K562 (cell line): Measurements from ENCODE around the gene ULBP2.
"Not testable (repeated sequence)": the region's sequence is repeated elsewhere in the genome, so short reads cannot be mapped to it uniquely, and the experiment has no call there.

ENCODE experiments used
- CTCF ChIP-seq, 3 experiments: IDR thresholded peaks in 2 of 3; conservative IDR thresholded peaks in 1 of 3; 2 replicates each; pipeline ENCODE4 v1.5.1; 2011 to 2012; ENCODE audit warnings: low read length in 3 of 3, mild to moderate bottlenecking in 3 of 3, control low read depth in 2 of 3, improper control_type of control experiment in 1 of 3, inconsistent platforms in 1 of 3, low read depth in 1 of 3, mixed read lengths in 1 of 3, moderate library complexity in 1 of 3; ENCODE audit not compliant: insufficient read depth in 2 of 3
- NFXL1 ChIP-seq: fragments of 450-650 bp; formaldehyde crosslinking; IDR thresholded peaks from 2 replicates; pipeline ENCODE4 v1.4.0; 2021; ENCODE audit warnings: mild to moderate bottlenecking
- NR1H2 ChIP-seq: sonication (generic); formaldehyde crosslinking; IDR thresholded peaks from 2 replicates; pipeline ENCODE4 v1.4.0; 2020; ENCODE audit warnings: mild to moderate bottlenecking, missing genetic modification reagents
- POLR2AphosphoS5 ChIP-seq: IDR thresholded peaks from 2 replicates; pipeline ENCODE4 v1.6.1; 2011; ENCODE audit warnings: mild to moderate bottlenecking, low read depth, low read length, moderate library complexity; ENCODE audit not compliant: control insufficient read depth, insufficient read depth
- REST ChIP-seq, 2 experiments: fragments of 450-650 bp; formaldehyde crosslinking in 1 of 2; IDR thresholded peaks; 2 replicates each; pipeline versions ENCODE4 v1.4.0 to v1.6.1; 2014 to 2020; ENCODE audit warnings: mild to moderate bottlenecking in 2 of 2, borderline replicate concordance in 1 of 2, low read depth in 1 of 2
- RHOXF2B ChIP-seq: fragments of 250-450 bp; sonication (Bioruptor Pico); conservative IDR thresholded peaks from 2 replicates; pipeline ENCODE4 v1.5.1; 2021
- ZNF274 ChIP-seq: IDR thresholded peaks from 2 replicates; pipeline ENCODE4 v1.6.1; 2011; ENCODE audit warnings: low read depth, mild to moderate bottlenecking, low read length, moderate library complexity, borderline replicate concordance
- ZNF551 ChIP-seq: fragments of 250-450 bp; sonication (Bioruptor Pico); IDR thresholded peaks from 2 replicates; pipeline ENCODE4 v1.5.0; 2021; ENCODE audit warnings: mild to moderate bottlenecking, moderate library complexity
- ZNF644 ChIP-seq: fragments of 200-800 bp; sonication (Bioruptor generic); IDR thresholded peaks from 2 replicates; pipeline ENCODE4 v1.6.1; 2016; ENCODE audit warnings: low read depth, missing genetic modification characterization, missing compliant biosample characterization
- TF ChIP-seq, protein P1 (sequence below): fragments of 250-450 bp; sonication (Bioruptor Pico); IDR thresholded peaks from 2 replicates; pipeline ENCODE4 v1.4.0; 2020; ENCODE audit warnings: mild to moderate bottlenecking

DNA sequence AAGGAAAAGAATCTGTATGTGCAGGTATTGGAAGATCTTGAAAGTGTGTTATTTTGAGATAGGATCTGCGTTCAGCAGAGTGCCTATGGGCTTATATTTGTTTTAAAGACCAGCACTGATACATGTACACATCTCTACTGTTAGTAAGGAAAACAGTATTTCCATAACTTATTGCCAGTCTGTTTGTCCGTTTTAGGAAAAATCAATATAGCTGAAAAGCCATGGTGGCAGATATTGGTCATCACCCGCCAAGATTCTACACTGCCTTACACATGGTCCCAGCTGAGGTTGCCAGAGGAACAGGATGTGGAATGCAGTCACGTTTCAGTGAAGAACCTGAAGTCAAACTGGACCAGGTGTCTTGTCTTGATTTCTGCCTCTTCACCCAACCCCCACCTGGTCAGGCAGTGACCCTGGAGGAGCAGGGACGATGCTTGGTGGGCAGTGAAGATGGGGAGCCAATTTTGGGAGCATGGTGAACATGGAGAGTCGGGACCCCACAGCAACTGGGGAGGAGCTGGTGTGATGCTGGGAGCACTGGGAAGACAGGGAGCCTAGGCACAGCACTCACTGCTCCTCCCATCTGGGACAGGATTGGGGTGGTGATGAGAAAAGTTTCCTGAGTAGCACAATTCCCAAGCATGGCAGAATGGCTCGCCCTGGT, 14.0 kb downstream of the ULBP2 start:
- not testable (repeated sequence) for TF ChIP-seq RHOXF2B (CRISPR knock-in tag); REST (IDR thresholded peaks at IDR 0.05; ENCODE audit: borderline replicate concordance); REST (CRISPR knock-in tag; IDR thresholded peaks at IDR 0.05; ENCODE audit: low read depth); CTCF (IDR thresholded peaks at IDR 0.05 in 2 of 3, conservative IDR thresholded peaks at IDR 0.05 in 1 of 3; ENCODE audit: insufficient read depth in 2 of 3, low read depth in 1 of 3, low read length in 3 of 3); NR1H2 (CRISPR knock-in tag); ZNF551; ZNF644; ZNF274; NFXL1; POLR2AphosphoS5
- TF ChIP-seq, protein P1, sequence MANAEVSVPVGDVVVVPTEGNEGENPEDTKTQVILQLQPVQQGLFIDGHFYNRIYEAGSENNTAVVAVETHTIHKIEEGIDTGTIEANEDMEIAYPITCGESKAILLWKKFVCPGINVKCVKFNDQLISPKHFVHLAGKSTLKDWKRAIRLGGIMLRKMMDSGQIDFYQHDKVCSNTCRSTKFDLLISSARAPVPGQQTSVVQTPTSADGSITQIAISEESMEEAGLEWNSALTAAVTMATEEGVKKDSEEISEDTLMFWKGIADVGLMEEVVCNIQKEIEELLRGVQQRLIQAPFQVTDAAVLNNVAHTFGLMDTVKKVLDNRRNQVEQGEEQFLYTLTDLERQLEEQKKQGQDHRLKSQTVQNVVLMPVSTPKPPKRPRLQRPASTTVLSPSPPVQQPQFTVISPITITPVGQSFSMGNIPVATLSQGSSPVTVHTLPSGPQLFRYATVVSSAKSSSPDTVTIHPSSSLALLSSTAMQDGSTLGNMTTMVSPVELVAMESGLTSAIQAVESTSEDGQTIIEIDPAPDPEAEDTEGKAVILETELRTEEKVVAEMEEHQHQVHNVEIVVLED (CRISPR knock-in tag) = not testable (repeated sequence)
